A673 (cell line): ENCODE measurements around the gene AMBRA1.

Source experiments
- EZH2 ChIP-seq: fragments of 200-600 bp; sonication (generic); IDR thresholded peaks from 2 replicates; pipeline ENCODE4 v1.6.1; 2017; ENCODE audit warnings: borderline replicate concordance, low read depth, mild to moderate bottlenecking, mixed read lengths, antibody characterized with exemption, low read length; ENCODE audit not compliant: poor library complexity, severe bottlenecking
- TF ChIP-seq, protein P1 (sequence below): fragments of 300-800, 200-600 bp; sonication (generic); conservative IDR thresholded peaks from 2 replicates; pipeline ENCODE4 v1.5.1; 2017; ENCODE audit warnings: low read depth, mild to moderate bottlenecking, antibody characterized with exemption, low read length, moderate library complexity, mixed read lengths

- TF ChIP-seq, protein P1, sequence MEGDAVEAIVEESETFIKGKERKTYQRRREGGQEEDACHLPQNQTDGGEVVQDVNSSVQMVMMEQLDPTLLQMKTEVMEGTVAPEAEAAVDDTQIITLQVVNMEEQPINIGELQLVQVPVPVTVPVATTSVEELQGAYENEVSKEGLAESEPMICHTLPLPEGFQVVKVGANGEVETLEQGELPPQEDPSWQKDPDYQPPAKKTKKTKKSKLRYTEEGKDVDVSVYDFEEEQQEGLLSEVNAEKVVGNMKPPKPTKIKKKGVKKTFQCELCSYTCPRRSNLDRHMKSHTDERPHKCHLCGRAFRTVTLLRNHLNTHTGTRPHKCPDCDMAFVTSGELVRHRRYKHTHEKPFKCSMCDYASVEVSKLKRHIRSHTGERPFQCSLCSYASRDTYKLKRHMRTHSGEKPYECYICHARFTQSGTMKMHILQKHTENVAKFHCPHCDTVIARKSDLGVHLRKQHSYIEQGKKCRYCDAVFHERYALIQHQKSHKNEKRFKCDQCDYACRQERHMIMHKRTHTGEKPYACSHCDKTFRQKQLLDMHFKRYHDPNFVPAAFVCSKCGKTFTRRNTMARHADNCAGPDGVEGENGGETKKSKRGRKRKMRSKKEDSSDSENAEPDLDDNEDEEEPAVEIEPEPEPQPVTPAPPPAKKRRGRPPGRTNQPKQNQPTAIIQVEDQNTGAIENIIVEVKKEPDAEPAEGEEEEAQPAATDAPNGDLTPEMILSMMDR, result no peak
- TF ChIP-seq EZH2, result no peak
These were observed 245.0 kb downstream of the AMBRA1 start for GRCh38 chr11:46348566-46349401.
